Activated T-cell treated with anti-CD3 and anti-CD28 coated beads for 48 hours (primary cell): ENCODE data around the gene ZP2.
"Not testable (repeated sequence)": the region's sequence is repeated elsewhere in the genome, so short reads cannot be mapped to it uniquely, and the experiment has no call there.

Experiments
- DNase-seq: peaks from one replicate; pipeline ENCODE4 v3.0.0-alpha.2; 2020; ENCODE audit warnings: low read depth

The ZP2 gene

GRCh38 chr16:21211486-21211885, at the start of gene ZP2:
Gene ZP2, minus strand, starts transcription at chr16:21211574. Its CDS starts 27 bp downstream, at chr16:21211547.
- DNase-seq, result no peak

GRCh38 chr16:21257284-21257683, 45.9 kb upstream of the ZP2 start:
- no peak for DNase-seq

- DNase-seq, result no peak
These were observed 45.3 kb upstream of the ZP2 start for GRCh38 chr16:21256636-21257035.

DNA sequence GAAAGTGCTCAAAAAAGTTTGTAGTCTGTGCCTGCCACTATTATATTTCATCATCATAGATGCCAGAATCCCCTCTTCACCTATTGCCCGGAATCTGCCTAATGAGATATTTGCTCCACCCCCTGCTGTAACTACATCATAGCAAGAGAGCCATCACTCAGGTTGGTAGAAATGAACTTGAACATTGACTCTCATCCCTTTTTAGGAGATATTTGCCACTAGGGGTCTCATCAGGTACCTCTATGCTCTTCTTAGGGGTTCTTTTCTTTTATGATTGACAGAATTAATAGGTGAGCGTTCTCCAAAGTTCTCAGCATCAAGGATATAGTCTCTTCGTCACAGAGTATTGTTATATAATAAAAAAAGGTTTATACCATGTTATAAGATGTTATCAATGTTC, 42.1 kb upstream of the ZP2 start:
- DNase-seq, result no peak

GRCh38 chr16:21250072-21250923, 38.9 kb upstream of the ZP2 start:
- no peak for DNase-seq

DNA sequence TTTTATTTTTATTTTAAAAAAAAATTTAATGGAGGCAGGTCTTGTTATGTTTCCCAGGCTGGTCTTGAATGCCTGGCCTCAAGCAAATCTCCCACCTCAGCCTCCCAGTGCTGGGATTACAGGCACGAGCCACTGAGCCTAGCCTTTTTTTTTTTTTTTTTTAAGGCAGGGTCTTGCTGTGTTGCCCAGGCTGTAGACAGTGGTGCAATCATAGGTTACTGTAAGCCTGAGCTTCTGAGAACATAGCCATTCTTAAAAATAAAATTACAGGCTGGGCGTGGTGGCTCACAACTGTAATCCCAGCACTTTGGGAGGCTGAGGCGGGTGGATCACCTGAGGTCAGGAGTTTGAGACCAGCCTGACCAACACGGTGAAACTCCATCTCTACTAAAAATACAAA, 36.8 kb upstream of the ZP2 start:
- not testable (repeated sequence) for DNase-seq

DNA sequence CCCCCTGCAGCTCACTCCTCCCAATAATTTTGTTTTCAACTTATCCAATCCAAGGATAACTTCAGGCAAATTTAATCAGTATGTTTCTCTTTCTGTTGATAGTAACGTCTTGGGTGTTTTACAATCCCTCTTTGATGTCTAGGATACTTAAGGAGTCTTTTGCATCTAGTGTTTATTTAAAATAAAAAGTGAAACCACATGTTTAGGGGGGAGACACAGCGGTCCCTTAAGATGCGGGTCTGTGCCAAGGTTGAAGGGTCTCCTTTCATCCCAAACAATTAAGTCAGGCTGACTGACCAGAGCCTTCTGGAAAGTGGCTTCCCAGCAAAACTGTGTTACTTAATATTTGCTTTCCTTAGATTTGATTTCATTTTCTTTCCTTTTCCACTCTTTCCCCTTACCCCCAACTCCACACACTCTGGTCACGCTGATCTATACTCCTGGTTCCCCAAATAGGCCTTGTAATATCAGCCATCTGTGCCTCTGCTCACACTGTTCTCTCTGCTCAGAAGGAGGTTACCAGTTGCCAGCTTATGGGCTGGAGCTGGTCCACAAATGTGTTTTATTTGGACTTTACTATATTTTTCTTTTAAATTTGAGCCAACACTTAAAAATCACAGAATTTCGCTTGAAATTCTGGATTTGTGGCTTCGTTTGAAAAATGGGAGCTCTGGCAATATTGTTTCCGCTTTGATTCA, 33.3 kb upstream of the ZP2 start:
- no peak for DNase-seq

DNA sequence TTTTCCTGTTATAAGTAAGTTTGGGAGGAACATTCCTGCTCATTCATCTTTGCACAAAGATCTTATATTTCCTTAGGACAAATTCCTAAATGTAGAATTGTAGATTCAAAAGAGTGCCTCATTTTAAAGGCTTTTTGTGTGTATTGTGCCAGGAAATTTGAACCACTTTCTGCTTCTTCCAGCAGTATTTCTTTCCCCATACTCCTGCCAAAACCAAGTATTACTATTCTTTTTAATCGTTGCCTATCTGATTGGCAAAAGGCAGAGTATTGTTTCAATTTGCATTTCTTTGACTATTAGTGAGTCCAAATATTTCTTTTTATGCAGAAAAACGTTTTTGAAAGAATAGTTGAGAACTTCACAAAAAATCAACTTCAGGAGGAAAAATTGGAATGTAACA, 31.4 kb upstream of the ZP2 start:
- no peak for DNase-seq

DNA sequence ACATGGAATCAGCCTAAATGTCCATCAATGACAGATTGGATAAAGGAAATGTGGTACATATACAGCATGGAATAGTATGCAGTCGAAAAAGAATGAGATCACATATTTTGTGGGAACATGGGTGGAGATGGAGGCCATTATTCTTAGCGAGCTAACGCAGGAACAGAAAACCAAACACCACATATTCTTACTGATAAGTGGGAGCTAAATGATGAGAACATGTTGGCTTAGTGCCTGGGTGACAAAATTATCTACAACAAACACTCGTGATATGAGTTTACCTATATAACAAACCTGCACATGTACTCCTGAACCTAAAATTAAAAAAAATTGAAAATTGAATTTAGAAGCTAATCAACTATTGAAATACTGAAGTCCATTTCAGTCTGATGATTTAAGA, 28.3 kb upstream of the ZP2 start:
- DNase-seq, result no peak

DNA sequence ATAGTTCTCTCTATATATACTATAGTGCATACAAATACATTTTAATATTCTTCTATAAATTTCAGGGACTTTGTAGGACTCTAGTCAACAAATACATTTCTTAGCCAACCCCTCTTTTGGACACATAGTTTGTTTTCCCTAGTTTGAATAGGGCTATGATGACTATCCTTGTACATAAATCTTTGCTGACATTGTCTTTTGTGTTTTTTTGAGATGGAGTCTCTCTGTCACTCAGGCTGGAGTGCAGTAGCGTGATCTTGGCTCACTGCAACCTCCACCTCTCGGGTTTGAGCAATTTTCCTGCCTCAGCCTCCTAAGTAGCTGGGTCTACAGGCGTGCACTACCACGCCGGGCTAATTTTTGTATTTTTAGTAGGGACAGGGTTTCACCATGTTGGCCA, 25.5 kb upstream of the ZP2 start:
- no peak for DNase-seq

DNA sequence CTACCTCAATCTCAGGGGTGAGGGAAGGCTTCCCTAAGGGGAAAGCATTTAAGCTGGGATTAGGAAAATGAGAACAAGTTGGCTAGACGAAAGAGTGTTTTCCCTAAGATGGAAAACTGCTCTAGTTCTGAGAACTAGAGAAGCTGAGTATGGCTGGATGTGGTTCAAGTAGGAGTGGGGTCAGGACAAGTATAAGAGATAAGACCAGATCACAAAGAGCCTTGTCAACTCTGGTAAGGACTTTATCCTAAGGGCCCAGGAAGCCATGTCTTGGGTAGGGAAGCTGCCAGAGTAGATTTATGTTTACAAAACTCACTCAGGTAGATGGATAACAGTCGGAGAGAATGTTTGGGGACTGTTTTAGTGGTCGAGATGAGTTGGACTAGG, 23.8 kb upstream of the ZP2 start:
- no peak for DNase-seq

DNA sequence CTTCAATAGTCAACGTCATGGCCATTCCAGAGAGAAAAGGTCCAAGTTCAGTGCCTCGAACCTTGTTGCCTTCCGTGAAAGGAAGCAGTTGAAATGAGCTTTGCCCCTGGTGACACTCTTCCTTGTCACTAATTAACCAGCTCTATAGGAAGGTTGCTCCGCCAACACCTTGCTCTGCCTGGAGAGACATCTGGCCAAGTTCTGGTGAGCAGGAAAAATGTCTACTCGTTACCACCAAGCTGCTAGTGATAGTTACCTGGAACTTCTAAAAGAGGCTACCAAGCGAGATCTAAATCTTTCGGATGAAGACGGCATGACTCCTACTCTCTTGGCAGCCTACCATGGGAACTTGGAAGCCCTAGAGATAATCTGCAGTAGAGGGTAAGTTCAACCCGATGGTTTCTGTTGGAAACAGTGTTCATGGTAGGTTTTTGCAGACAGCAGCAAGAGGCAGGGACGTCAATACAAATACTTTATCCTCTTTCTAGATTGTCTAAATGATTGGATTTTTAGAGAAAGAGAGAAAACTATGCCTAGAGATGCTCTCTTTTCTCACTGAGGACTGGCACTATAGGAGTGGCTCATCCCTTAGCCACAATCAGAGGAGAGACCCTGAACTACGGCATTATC, 22.3 kb upstream of the ZP2 start, which contains the start of gene ANKS4B:
Gene ANKS4B, plus strand, starts transcription at position 179 of the 630 bp plus-strand sequence. Its CDS starts 39 bp downstream, at position 218.
- DNase-seq, result no peak

DNA sequence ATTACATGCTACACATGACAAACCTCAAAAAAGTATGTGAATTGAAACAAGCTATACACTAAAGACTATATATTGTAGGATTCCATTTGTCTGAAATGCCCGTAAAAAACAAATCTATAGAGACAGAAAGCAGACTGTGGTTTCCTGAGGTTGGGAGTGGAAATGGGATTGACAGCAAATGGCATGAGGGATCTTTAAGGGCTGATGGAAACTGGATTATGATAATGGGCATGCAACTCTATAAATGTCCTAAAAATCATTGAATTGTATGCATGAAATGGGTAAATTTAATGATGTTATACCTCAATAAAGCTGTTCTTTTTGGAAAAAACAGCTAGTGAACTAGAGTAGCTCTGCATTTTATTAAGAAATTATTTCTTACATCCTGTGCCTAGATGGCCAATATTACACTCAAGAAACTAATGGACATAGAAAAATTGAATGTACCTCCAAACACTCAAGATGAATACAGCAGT, 21.7 kb upstream of the ZP2 start:
- no peak for DNase-seq

- DNase-seq, result no peak
These were observed 17.0 kb upstream of the ZP2 start for GRCh38 chr16:21228361-21228872.

GRCh38 chr16:21227866-21228265, 16.5 kb upstream of the ZP2 start:
- no peak for DNase-seq

DNA sequence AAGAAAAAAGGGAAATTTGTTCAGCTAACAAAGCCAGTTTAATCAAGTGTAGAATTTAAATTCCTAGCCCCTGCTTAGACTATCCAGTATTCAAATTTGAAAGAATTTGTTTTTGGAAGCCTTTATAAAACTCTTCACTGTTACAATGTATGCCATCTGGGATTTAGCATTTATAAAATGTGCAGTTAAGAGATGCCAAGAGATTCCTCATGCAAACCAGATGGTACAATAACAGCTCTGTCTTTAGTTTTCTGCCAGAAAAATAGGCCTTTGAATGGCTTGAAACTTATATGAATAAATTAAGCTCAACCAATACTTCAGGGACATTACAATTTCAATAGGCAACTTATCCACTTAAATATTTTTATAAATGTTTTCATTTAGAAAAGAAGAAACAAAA, 15.4 kb upstream of the ZP2 start:
- DNase-seq, result no peak

GRCh38 chr16:21224800-21225199, 13.4 kb upstream of the ZP2 start:
- DNase-seq, result no peak

- DNase-seq, result no peak
These were observed 12.4 kb upstream of the ZP2 start for GRCh38 chr16:21223787-21224186.

- DNase-seq, result no peak
These were observed 11.3 kb upstream of the ZP2 start for GRCh38 chr16:21222495-21223337.

DNA sequence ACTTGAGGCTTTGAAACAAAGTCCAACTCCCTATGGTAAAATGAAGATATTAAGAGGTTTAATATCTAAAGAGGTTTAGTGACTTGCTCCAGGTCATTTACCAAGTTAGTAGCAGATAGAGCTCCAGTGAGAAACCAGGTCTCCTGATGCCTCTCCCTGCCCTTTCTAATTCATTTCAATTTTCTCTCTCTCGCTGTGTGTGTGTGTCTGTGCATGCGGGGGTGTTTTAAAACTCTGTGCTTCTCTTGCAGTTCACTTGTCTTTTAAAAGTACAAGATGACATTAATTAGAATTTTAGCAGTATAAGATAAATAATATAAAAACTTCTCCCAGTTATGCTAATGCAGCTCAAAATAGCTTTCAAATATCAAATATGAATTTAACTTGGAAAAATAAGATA, 8.2 kb upstream of the ZP2 start:
- no peak for DNase-seq

GRCh38 chr16:21218153-21218552, 6.8 kb upstream of the ZP2 start:
- no peak for DNase-seq

DNA sequence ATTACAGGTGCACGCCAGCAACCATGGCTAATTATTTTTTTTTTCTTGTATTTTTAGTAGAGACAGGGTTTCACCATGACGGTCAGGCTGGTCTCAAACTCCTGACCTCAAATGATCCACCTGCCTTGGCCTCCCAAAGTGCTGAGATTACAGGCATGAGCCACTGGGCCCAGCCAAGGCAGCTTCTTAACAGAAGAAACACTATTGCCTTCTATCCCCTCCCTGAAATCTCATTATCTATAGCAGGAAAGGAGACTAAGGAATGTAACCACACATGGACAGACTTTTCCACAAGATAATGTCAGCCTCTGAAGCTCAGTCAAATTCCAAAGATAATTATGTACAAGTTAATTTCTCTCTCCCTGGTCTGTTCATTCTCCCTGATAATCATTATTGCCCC, 5.7 kb upstream of the ZP2 start:
- DNase-seq, result no peak
